HG03558 (cell line): ENCODE data around the gene UBL5.

Source experiments
- ATAC-seq: cut with Tn5 transposase; IDR thresholded peaks from one replicate; pipeline ENCODE4 v1.9.1; 2021; ENCODE audit warnings: moderate number of reproducible peaks; ENCODE audit not compliant: unreplicated experiment; ENCODE audit errors: extremely low read depth

The UBL5 gene

GRCh38 chr19:9877780-9878510 is 50.2 kb downstream of the UBL5 start:
- no peak for ATAC-seq

- no peak for ATAC-seq
Measured at GRCh38 chr19:9878511-9879196, 50.9 kb downstream of the UBL5 start.
